HG03039 (cell line): Measurements from ENCODE around the gene LRP1-AS.

ENCODE experiments used
- ATAC-seq: cut with Tn5 transposase; IDR thresholded peaks from one replicate; pipeline ENCODE4 v1.9.1; 2021; ENCODE audit warnings: mild to moderate bottlenecking, moderate library complexity; ENCODE audit not compliant: unreplicated experiment

LRP1-AS gene

GRCh38 chr12:57142121-57142520, 5.3 kb downstream of the LRP1-AS start:
- no peak for ATAC-seq

GRCh38 chr12:57141249-57141648, 6.2 kb downstream of the LRP1-AS start:
- ATAC-seq = no peak

- no peak for ATAC-seq
Measured at GRCh38 chr12:57139796-57140649, 7.4 kb downstream of the LRP1-AS start.

- no peak for ATAC-seq
Measured at GRCh38 chr12:57138526-57139272, 8.7 kb downstream of the LRP1-AS start.

GRCh38 chr12:57135527-57136326, 11.7 kb downstream of the LRP1-AS start:
- no peak for ATAC-seq

GRCh38 chr12:57134949-57135348, 12.5 kb downstream of the LRP1-AS start:
- no peak for ATAC-seq

GRCh38 chr12:57133916-57134315, 13.5 kb downstream of the LRP1-AS start:
- ATAC-seq = no peak

- ATAC-seq = no peak
Measured at GRCh38 chr12:57133013-57133569, 14.3 kb downstream of the LRP1-AS start.

GRCh38 chr12:57131896-57132744, 15.3 kb downstream of the LRP1-AS start:
- no peak for ATAC-seq

GRCh38 chr12:57130941-57131340, 16.5 kb downstream of the LRP1-AS start:
- ATAC-seq = no peak

GRCh38 chr12:57129889-57130288, 17.5 kb downstream of the LRP1-AS start:
- no peak for ATAC-seq

GRCh38 chr12:57129321-57129842, 18.0 kb downstream of the LRP1-AS start:
- no peak for ATAC-seq

GRCh38 chr12:57128519-57129247, 18.7 kb downstream of the LRP1-AS start:
- no peak for ATAC-seq

GRCh38 chr12:57127726-57128518, 19.5 kb downstream of the LRP1-AS start, which contains the start of gene LRP1:
LRP1 (plus strand) TSS chr12:57128483; CDS start chr12:57128965, 482 bp downstream.
- ATAC-seq = no peak

- no peak for ATAC-seq
Measured at GRCh38 chr12:57127101-57127725, 20.2 kb downstream of the LRP1-AS start.

GRCh38 chr12:57126561-57126960, 20.9 kb downstream of the LRP1-AS start:
- no peak for ATAC-seq

GRCh38 chr12:57126061-57126460, 21.4 kb downstream of the LRP1-AS start:
- no peak for ATAC-seq
